ENCODE results near the gene GRWD1. TPM values are rescaled to one million over a fixed set of nuclear protein-coding genes. Genes with fewer than 3 reads are reported as not detected.
"Not testable (repeated sequence)": the region's sequence is repeated elsewhere in the genome, so short reads cannot be mapped to it uniquely, and the experiment has no call there.

Gene GRWD1
- total and polyA plus RNA-seq, 9 donors, result 20.4 to 29.9 (median 25.8) TPM

GRCh38 chr19:48484931-48485612 is 39.3 kb downstream of the GRWD1 start:
- no peak overlapping the region for H3K27ac ChIP-seq (ENCODE audit: low read length)
- H3K9me3 ChIP-seq (replicated peaks; ENCODE audit: control insufficient read depth, low read depth, low read length), result no peaks in the 10 kb centered on the region
- no peak overlapping the region for H3K4me3 ChIP-seq (ENCODE audit: low read length)
- H3K4me1 ChIP-seq (ENCODE audit: control insufficient read depth, insufficient read depth, low read length), result peaks cover 24% of the 10 kb centered on the region
- H3K27me3 ChIP-seq (ENCODE audit: control insufficient read depth, insufficient read depth, low read length), result peaks cover 12% of the 10 kb centered on the region
- 77% methylated on average over 23 of the region's 37 CpGs for WGBS (ENCODE audit: insufficient coverage)
- no peak for DNase-seq
- no peaks in the 10 kb centered on the region for H3K36me3 ChIP-seq (ENCODE audit: control insufficient read depth, insufficient read depth, low read length)

DNA sequence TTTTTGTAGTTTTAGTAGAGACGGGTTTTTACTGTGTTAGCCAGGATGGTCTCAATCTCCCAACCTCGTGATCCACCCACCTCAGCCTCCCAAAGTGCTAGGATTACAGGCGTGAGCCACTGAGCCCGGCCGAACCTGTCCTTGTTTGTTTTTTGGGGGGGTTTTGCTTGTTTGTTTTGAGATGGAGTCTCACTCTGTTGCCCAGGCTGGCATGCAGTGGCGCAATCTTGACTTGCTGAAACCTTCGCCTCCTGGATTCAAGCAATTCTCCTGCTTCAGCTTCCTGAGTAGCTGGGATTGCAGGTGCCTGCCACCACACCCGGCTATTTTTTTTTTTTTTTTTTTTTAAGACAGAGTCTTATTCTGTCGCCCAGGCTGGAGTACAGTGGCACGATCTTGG is 40.9 kb downstream of the GRWD1 start:
- 90% methylated on average over 2 of the region's 10 CpGs for whole genome bisulfite sequencing (ENCODE audit: insufficient coverage)
- not testable (repeated sequence) for H3K4me3 ChIP-seq (ENCODE audit: low read length); H3K27ac ChIP-seq (ENCODE audit: low read length); H3K36me3 ChIP-seq (ENCODE audit: control insufficient read depth, insufficient read depth, low read length); DNase-seq; H3K9me3 ChIP-seq (replicated peaks; ENCODE audit: control insufficient read depth, low read depth, low read length)
- peaks cover 18% of the 10 kb centered on the region for H3K4me1 ChIP-seq (ENCODE audit: control insufficient read depth, insufficient read depth, low read length)
- peaks cover 27% of the 10 kb centered on the region for H3K27me3 ChIP-seq (ENCODE audit: control insufficient read depth, insufficient read depth, low read length)

DNA sequence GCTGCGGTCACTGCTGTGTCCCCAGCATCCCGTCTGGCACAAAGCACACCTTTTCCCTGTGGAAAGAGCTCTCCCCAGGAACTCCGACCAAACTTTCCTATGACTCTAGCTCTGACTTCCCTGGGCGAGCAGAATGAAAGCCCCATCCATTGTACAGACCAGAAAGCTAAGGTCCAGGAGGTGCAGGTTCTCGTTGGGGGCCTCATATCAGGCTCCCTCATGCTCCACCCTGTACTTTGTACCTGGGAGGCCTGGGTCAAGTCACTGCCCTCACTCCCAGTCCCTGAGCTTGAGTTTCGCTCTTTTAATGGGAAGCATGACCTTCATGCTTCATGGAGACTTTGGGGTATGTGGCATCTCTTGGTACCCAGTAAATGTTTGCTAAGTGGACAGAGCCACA is 41.8 kb downstream of the GRWD1 start:
- Histone ChIP-seq H3K4me3 (ENCODE audit: low read length) (no peak overlapping the region), H3K27ac (ENCODE audit: low read length) (no peak overlapping the region), H3K4me1 (ENCODE audit: control insufficient read depth, insufficient read depth, low read length) (peaks cover 14% of the 10 kb centered on the region), H3K36me3 (ENCODE audit: control insufficient read depth, insufficient read depth, low read length) (no peaks in the 10 kb centered on the region), H3K27me3 (ENCODE audit: control insufficient read depth, insufficient read depth, low read length) (peaks cover 36% of the 10 kb centered on the region), H3K9me3 (replicated peaks; ENCODE audit: control insufficient read depth, low read depth, low read length) (no peaks in the 10 kb centered on the region)
- WGBS (ENCODE audit: insufficient coverage), result 73% methylated on average over 2 of the region's 6 CpGs
- no peak for DNase-seq

GRCh38 chr19:48487948-48488347 is 42.2 kb downstream of the GRWD1 start:
- no peak for DNase-seq
- Histone ChIP-seq H3K36me3 (ENCODE audit: control insufficient read depth, insufficient read depth, low read length) (no peaks in the 10 kb centered on the region), H3K27me3 (ENCODE audit: control insufficient read depth, insufficient read depth, low read length) (peaks cover 40% of the 10 kb centered on the region), H3K4me3 (ENCODE audit: low read length) (no peak overlapping the region), H3K9me3 (replicated peaks; ENCODE audit: control insufficient read depth, low read depth, low read length) (no peaks in the 10 kb centered on the region), H3K27ac (ENCODE audit: low read length) (no peak overlapping the region), H3K4me1 (ENCODE audit: control insufficient read depth, insufficient read depth, low read length) (peaks cover 16% of the 10 kb centered on the region)
- WGBS (ENCODE audit: insufficient coverage), result 72% methylated on average over 8 of the region's 8 CpGs

DNA sequence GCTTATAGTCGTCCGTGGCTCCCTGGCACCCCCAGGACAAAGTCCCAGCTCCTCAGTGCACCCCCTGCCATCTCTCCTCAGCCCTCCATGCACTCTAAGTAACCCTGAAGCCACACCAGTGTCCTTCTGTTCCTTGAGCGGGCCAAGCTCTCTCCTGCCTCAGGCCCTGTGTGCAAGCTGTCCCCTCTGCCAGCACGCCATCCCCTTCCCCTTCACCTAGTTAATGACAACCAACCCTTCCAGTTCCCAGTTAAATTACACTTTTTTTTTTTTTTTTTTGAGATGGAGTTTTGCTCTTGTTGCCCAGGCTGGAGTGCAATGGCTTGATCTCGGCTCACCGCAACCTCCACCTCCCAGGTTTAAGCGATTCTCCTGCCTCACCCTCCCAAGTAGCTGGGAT is 42.7 kb downstream of the GRWD1 start:
- H3K4me3 ChIP-seq (ENCODE audit: low read length); DNase-seq; H3K27ac ChIP-seq (ENCODE audit: low read length); H3K36me3 ChIP-seq (ENCODE audit: control insufficient read depth, insufficient read depth, low read length); H3K9me3 ChIP-seq (replicated peaks; ENCODE audit: control insufficient read depth, low read depth, low read length): not testable (repeated sequence)
- Histone ChIP-seq H3K4me1 (ENCODE audit: control insufficient read depth, insufficient read depth, low read length) (peaks cover 18% of the 10 kb centered on the region), H3K27me3 (ENCODE audit: control insufficient read depth, insufficient read depth, low read length) (peaks cover 44% of the 10 kb centered on the region)
- 60% methylated on average over 3 of the region's 7 CpGs for WGBS (ENCODE audit: insufficient coverage)

- no peaks in the 10 kb centered on the region for H3K9me3 ChIP-seq (replicated peaks; ENCODE audit: control insufficient read depth, low read depth, low read length)
- H3K36me3 ChIP-seq (ENCODE audit: control insufficient read depth, insufficient read depth, low read length), result no peaks in the 10 kb centered on the region
- no peak overlapping the region for H3K4me3 ChIP-seq (ENCODE audit: low read length)
- peaks cover 24% of the 10 kb centered on the region for H3K4me1 ChIP-seq (ENCODE audit: control insufficient read depth, insufficient read depth, low read length)
- peaks cover 53% of the 10 kb centered on the region for H3K27me3 ChIP-seq (ENCODE audit: control insufficient read depth, insufficient read depth, low read length)
- WGBS (ENCODE audit: insufficient coverage), result 22% methylated on average over 17 of the region's 19 CpGs
- no peak overlapping the region for H3K27ac ChIP-seq (ENCODE audit: low read length)
- peak; percentile 48 for DNase-seq
These were observed 43.9 kb downstream of the GRWD1 start for GRCh38 chr19:48489608-48490216.

GRCh38 chr19:48490981-48491792 is 45.4 kb downstream of the GRWD1 start:
- H3K4me1 ChIP-seq (ENCODE audit: control insufficient read depth, insufficient read depth, low read length), result peaks cover 24% of the 10 kb centered on the region
- 6% methylated on average over 22 of the region's 50 CpGs for WGBS (ENCODE audit: insufficient coverage)
- no peaks in the 10 kb centered on the region for H3K9me3 ChIP-seq (replicated peaks; ENCODE audit: control insufficient read depth, low read depth, low read length)
- H3K4me3 ChIP-seq (ENCODE audit: low read length), result no peak overlapping the region
- H3K27me3 ChIP-seq (ENCODE audit: control insufficient read depth, insufficient read depth, low read length), result peaks cover 57% of the 10 kb centered on the region
- no peak overlapping the region for H3K27ac ChIP-seq (ENCODE audit: low read length)
- no peak for DNase-seq
- no peaks in the 10 kb centered on the region for H3K36me3 ChIP-seq (ENCODE audit: control insufficient read depth, insufficient read depth, low read length)

GRCh38 chr19:48491793-48492123 is 46.0 kb downstream of the GRWD1 start:
- H3K27ac ChIP-seq (ENCODE audit: low read length), result no peak overlapping the region
- no peaks in the 10 kb centered on the region for H3K9me3 ChIP-seq (replicated peaks; ENCODE audit: control insufficient read depth, low read depth, low read length)
- H3K36me3 ChIP-seq (ENCODE audit: control insufficient read depth, insufficient read depth, low read length), result no peaks in the 10 kb centered on the region
- H3K4me3 ChIP-seq (ENCODE audit: low read length), result no peak overlapping the region
- peaks cover 57% of the 10 kb centered on the region for H3K27me3 ChIP-seq (ENCODE audit: control insufficient read depth, insufficient read depth, low read length)
- H3K4me1 ChIP-seq (ENCODE audit: control insufficient read depth, insufficient read depth, low read length), result peaks cover 24% of the 10 kb centered on the region
- WGBS (ENCODE audit: insufficient coverage), result 15% methylated on average over 10 of the region's 10 CpGs
- DNase-seq, result no peak

DNA sequence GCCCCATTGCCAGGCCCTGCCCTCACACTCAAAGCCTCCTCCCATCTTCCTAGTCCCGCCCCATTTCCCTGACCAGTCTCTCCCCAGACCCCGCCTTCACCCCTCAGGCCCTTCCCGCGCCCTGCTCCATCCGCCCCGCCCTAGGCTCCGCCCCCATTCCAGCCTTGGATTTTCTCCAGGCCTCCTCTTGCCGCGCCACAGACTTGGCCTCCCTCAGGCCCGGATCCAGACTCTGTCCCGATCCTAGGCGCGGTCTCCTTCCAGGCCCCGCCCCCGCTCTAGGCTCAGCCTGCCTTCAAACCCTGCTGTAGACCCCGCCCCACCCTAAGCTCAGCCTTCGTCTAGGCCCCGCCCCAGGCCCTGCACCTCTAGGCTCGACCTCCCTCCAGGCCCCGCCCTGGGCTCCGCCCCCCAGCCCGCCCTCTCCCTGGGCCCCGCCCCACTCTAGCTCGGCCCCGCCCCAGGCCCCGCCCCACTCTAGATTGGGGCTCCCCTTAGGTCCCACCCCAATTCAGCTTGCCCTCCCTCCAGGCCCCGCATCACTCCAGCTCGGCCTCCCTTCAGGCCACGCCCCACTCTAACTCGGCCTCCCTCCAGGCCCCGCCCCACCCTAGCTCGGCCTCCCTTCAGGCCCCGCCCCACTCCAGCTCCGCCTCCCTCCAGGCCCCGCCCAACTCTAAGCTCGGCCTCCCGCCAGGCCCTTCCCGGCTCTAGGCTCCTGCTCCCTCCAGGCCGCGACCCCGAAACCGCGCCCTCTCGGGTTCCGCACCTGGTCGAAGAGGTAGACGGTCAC is 47.3 kb downstream of the GRWD1 start:
- H3K4me3 ChIP-seq (ENCODE audit: low read length), result peak overlapping the region; percentile 46
- WGBS (ENCODE audit: insufficient coverage), result 2% methylated on average over 42 of the region's 47 CpGs
- peaks cover 24% of the 10 kb centered on the region for H3K4me1 ChIP-seq (ENCODE audit: control insufficient read depth, insufficient read depth, low read length)
- no peaks in the 10 kb centered on the region for H3K36me3 ChIP-seq (ENCODE audit: control insufficient read depth, insufficient read depth, low read length)
- DNase-seq, result peak; percentile 95
- H3K27me3 ChIP-seq (ENCODE audit: control insufficient read depth, insufficient read depth, low read length), result peaks cover 64% of the 10 kb centered on the region
- H3K27ac ChIP-seq (ENCODE audit: low read length), result peak overlapping the region; percentile 62
- no peaks in the 10 kb centered on the region for H3K9me3 ChIP-seq (replicated peaks; ENCODE audit: control insufficient read depth, low read depth, low read length)

All from muscle of leg (tissue), 11 donors.